Trophoblast cell (in vitro differentiated cells and primary cell): ENCODE results near the gene PNMA8B. TPM values are rescaled to one million over a fixed set of nuclear protein-coding genes. Genes with fewer than 3 reads are reported as not detected.

ENCODE experiments used
- DNase-seq, 2 donors: peaks; one replicate each; pipeline ENCODE4 v3.0.0-alpha.2; 2016
- H2AFZ ChIP-seq: 2 replicates; pipeline ENCODE4 v1.6.1; 2013; ENCODE audit warnings: low read length, moderate library complexity, mild to moderate bottlenecking; ENCODE audit not compliant: insufficient read depth, poor library complexity
- H2AK5ac ChIP-seq: 2 replicates; pipeline ENCODE4 v1.6.1; 2013; ENCODE audit warnings: mild to moderate bottlenecking, low read length
- H2BK120ac ChIP-seq: 2 replicates; pipeline ENCODE4 v1.6.1; 2013; ENCODE audit warnings: low read length, mild to moderate bottlenecking, moderate library complexity; ENCODE audit not compliant: insufficient read depth, poor library complexity
- H2BK12ac ChIP-seq: 2 replicates; pipeline ENCODE4 v1.6.1; 2013; ENCODE audit warnings: mild to moderate bottlenecking, low read length, moderate library complexity
- H2BK5ac ChIP-seq: 2 replicates; pipeline ENCODE4 v1.6.1; 2013; ENCODE audit warnings: low read length, low read depth, moderate library complexity, mild to moderate bottlenecking; ENCODE audit not compliant: poor library complexity
- H3K14ac ChIP-seq: 2 replicates; pipeline ENCODE4 v1.6.1; 2013; ENCODE audit warnings: mild to moderate bottlenecking, low read length
- H3K18ac ChIP-seq: 2 replicates; pipeline ENCODE4 v1.6.1; 2013; ENCODE audit warnings: mild to moderate bottlenecking, low read length
- H3K23ac ChIP-seq: 2 replicates; pipeline ENCODE4 v1.6.1; 2013; ENCODE audit warnings: low read length
- H3K27ac ChIP-seq: 2 replicates; pipeline ENCODE4 v1.5.1; 2013; ENCODE audit warnings: low read depth, mild to moderate bottlenecking, inconsistent platforms, low read length, moderate library complexity
- H3K27me3 ChIP-seq: 2 replicates; pipeline ENCODE4 v1.6.1; 2013; ENCODE audit warnings: inconsistent platforms, mild to moderate bottlenecking, low read length, moderate library complexity; ENCODE audit not compliant: insufficient read depth
- H3K36me3 ChIP-seq, 2 experiments: 1 replicate in 1 of 2; 2 replicates in 1 of 2; pipeline ENCODE4 v1.6.1; 2013; ENCODE audit warnings: low read length in 2 of 2, mild to moderate bottlenecking in 2 of 2, moderate library complexity in 1 of 2; ENCODE audit not compliant: insufficient read depth in 2 of 2, control insufficient read depth in 1 of 2
- H3K4ac ChIP-seq: 2 replicates; pipeline ENCODE4 v1.6.1; 2013; ENCODE audit warnings: low read depth, mild to moderate bottlenecking, low read length, moderate library complexity
- H3K4me1 ChIP-seq, 2 experiments: 1 replicate in 1 of 2; 2 replicates in 1 of 2; pipeline ENCODE4 v1.6.1; 2013; ENCODE audit warnings: low read length in 2 of 2, mild to moderate bottlenecking in 2 of 2, moderate library complexity in 1 of 2; ENCODE audit not compliant: insufficient read depth in 2 of 2, control insufficient read depth in 1 of 2
- H3K4me2 ChIP-seq: 2 replicates; pipeline ENCODE4 v1.6.1; 2013; ENCODE audit warnings: inconsistent platforms, mild to moderate bottlenecking, low read length, moderate library complexity
- H3K4me3 ChIP-seq: 2 replicates; pipeline ENCODE4 v1.5.1; 2013; ENCODE audit warnings: mild to moderate bottlenecking, low read depth, low read length, inconsistent platforms
- H3K79me1 ChIP-seq: one replicate; pipeline ENCODE4 v1.6.1; 2013; ENCODE audit warnings: low read length
- H3K79me2 ChIP-seq: 2 replicates; pipeline ENCODE4 v1.6.1; 2013; ENCODE audit warnings: low read length, mild to moderate bottlenecking; ENCODE audit not compliant: control insufficient read depth, insufficient read depth, poor library complexity
- H3K9ac ChIP-seq: 2 replicates; pipeline ENCODE4 v1.6.1; 2013; ENCODE audit warnings: mild to moderate bottlenecking, low read length
- H3K9me3 ChIP-seq: 2 replicates; pipeline ENCODE4 v1.6.1; 2013; ENCODE audit warnings: low read depth, mild to moderate bottlenecking, control low read depth, inconsistent platforms, low read length; ENCODE audit not compliant: insufficient read depth
- H4K12ac ChIP-seq: 2 replicates; pipeline ENCODE4 v1.6.1; 2013; ENCODE audit warnings: low read depth, mild to moderate bottlenecking, low read length, moderate library complexity
- H4K8ac ChIP-seq: 2 replicates; pipeline ENCODE4 v1.6.1; 2013; ENCODE audit warnings: low read depth, mild to moderate bottlenecking, low read length, moderate library complexity
- H4K91ac ChIP-seq: one replicate; pipeline ENCODE4 v1.6.1; 2013; ENCODE audit warnings: low read depth, mild to moderate bottlenecking, low read length, moderate library complexity
- WGBS: extraction: QIAGEN DNeasy Blood & Tissue Kit; methylation state at CpG from one replicate; pipeline ENCODE4 v1.1.7; 2013; ENCODE audit warnings: missing lambda C conversion rate; ENCODE audit not compliant: insufficient read length, insufficient coverage; ENCODE audit errors: extremely low coverage; 5-methylcytosine and 5-hydroxymethylcytosine counted together
- polyA plus RNA-seq: library from polyadenylated mRNA; stranded (reverse); fragments of 200-250 nt; gene quantifications from 2 replicates; pipeline ENCODE4 v1.2.3, GENCODE V29; 2013

Gene PNMA8B
- polyA plus RNA-seq: 0.31 and 0.35 TPM in 2 replicates

DNA sequence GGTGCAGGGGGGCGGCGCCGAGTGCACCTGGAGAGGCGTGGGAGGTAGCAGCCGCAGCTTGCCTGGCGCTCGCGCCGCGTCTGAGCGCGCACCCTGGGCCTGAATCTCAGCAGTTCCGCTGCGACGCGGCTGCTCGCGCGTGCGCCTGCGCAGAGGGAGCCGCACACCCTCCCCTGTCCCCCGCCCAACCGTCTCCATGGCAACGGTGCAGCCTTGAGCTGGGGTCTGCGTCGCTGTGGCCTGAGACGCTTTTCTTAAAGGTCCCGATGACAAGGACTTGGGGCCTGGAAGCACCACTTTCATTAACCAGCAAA is at the start of gene PNMA8B:
PNMA8B (minus strand) TSS at position 82 of the 314 bp plus-strand sequence. CDS start 402 bp downstream, outside the sequence.
- no peak within 1 kb of the TSS for H2BK120ac ChIP-seq
- no peak within 1 kb of the TSS for H3K9ac ChIP-seq
- no peak within 1 kb of the TSS for H2BK12ac ChIP-seq
- peaks cover 13% of the 10 kb centered on the region for H3K9me3 ChIP-seq
- peak within 1 kb of the TSS; percentile 51 for H2AFZ ChIP-seq
- no peaks in the 10 kb centered on the region for H3K79me2 ChIP-seq
- no peak within 1 kb of the TSS for H3K18ac ChIP-seq
- H3K4ac ChIP-seq: no peak within 1 kb of the TSS
- no peak within 1 kb of the TSS for H4K12ac ChIP-seq
- no peak within 1 kb of the TSS for H2AK5ac ChIP-seq
- no peak within 1 kb of the TSS for H3K23ac ChIP-seq
- no peaks in the 10 kb centered on the region for H3K79me1 ChIP-seq
- no peaks in the 10 kb centered on the region for H3K36me3 ChIP-seq
- peak within 1 kb of the TSS; percentile 55 for H3K4me3 ChIP-seq
- WGBS: no CpG with 5 or more reads among the region's 29 CpGs
- peak within 1 kb of the TSS; percentile 83 for H3K4me2 ChIP-seq
- H2BK5ac ChIP-seq: no peak within 1 kb of the TSS
- H3K14ac ChIP-seq: peak within 1 kb of the TSS; percentile 26
- H3K4me1 ChIP-seq: peaks cover 7 to 26% of the 10 kb centered on the region in 2 experiments
- DNase-seq: no peak
- peak within 1 kb of the TSS; percentile 76 for H4K8ac ChIP-seq
- H3K27me3 ChIP-seq: peaks cover 35% of the 10 kb centered on the region
- no peak within 1 kb of the TSS for H4K91ac ChIP-seq
- no peak within 1 kb of the TSS for H3K27ac ChIP-seq

GRCh38 chr19:46544651-46545050 is 49.0 kb upstream of the PNMA8B start:
- Histone ChIP-seq H3K4me1 (no peaks in the 10 kb centered on the region), H3K18ac (no peak overlapping the region), H3K9me3 (no peaks in the 10 kb centered on the region), H3K27ac (no peak overlapping the region), H2AK5ac (no peak overlapping the region), H3K4me2 (no peak overlapping the region), H3K9ac (no peak overlapping the region), H3K36me3 (no peaks in the 10 kb centered on the region), H3K79me2 (no peaks in the 10 kb centered on the region), H3K27me3 (no peaks in the 10 kb centered on the region), H3K14ac (no peak overlapping the region), H2BK120ac (no peak overlapping the region), H4K8ac (no peak overlapping the region), H4K12ac (no peak overlapping the region), H2BK5ac (no peak overlapping the region), H3K79me1 (peaks cover 3% of the 10 kb centered on the region), H2BK12ac (no peak overlapping the region), H3K4me3 (no peak overlapping the region), H3K4ac (no peak overlapping the region), H4K91ac (no peak overlapping the region), H3K23ac (no peak overlapping the region), H2AFZ (no peak overlapping the region)
- DNase-seq: no peak
- no CpG with 5 or more reads among the region's 5 CpGs for WGBS

DNA sequence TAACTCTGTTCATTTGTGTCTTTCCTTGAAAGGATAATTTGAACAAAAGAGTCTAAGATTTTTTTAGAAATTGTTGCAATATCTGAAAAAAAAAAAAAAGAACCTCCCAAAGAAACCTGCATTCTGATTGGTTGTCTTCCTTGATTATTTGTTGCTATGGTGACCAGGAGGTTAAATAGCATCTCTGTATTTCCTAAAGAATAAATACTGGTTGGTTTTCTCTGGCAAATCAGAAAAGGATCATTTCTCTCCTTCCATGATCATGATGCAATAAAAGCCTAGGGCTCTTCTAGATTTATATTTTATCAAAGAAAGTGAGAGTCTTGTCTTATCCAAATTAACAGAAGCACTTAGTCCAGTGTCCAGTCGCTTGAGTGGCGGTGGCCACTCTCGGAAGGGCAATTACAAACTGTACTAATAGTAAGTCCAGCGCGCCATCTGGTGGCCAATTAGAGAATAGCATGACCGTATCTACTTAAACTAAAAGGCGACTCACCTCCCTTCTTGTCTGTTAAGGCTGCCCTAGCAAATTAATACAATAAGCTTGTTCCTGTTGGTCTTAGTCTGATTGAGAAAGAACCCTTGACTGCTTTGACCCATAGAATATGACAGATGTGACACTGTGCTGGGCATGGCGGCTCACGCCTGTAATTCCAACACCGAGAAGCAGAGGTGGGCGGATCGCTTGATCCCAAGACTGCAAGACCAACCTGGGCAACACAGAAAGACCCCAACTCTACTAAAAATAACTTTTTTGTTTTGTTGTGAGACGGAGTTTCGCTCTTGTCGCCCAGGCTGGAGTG is 47.0 kb upstream of the PNMA8B start:
- Histone ChIP-seq H4K12ac (no peak overlapping the region), H3K18ac (no peak overlapping the region), H3K14ac (no peak overlapping the region), H2BK12ac (no peak overlapping the region), H3K4me2 (no peak overlapping the region), H3K4me3 (no peak overlapping the region), H2BK5ac (no peak overlapping the region), H4K8ac (no peak overlapping the region), H4K91ac (no peak overlapping the region), H3K23ac (no peak overlapping the region), H3K36me3 (no peaks in the 10 kb centered on the region), H2AFZ (no peak overlapping the region), H2AK5ac (no peak overlapping the region), H2BK120ac (no peak overlapping the region), H3K4ac (no peak overlapping the region), H3K27ac (no peak overlapping the region), H3K9ac (no peak overlapping the region), H3K4me1 (no peaks in the 10 kb centered on the region), H3K9me3 (no peaks in the 10 kb centered on the region), H3K27me3 (no peaks in the 10 kb centered on the region), H3K79me2 (no peaks in the 10 kb centered on the region), H3K79me1 (peaks cover 3% of the 10 kb centered on the region)
- peak; percentile 96 to 100 for DNase-seq
- WGBS: no CpG with 5 or more reads among the region's 15 CpGs

DNA sequence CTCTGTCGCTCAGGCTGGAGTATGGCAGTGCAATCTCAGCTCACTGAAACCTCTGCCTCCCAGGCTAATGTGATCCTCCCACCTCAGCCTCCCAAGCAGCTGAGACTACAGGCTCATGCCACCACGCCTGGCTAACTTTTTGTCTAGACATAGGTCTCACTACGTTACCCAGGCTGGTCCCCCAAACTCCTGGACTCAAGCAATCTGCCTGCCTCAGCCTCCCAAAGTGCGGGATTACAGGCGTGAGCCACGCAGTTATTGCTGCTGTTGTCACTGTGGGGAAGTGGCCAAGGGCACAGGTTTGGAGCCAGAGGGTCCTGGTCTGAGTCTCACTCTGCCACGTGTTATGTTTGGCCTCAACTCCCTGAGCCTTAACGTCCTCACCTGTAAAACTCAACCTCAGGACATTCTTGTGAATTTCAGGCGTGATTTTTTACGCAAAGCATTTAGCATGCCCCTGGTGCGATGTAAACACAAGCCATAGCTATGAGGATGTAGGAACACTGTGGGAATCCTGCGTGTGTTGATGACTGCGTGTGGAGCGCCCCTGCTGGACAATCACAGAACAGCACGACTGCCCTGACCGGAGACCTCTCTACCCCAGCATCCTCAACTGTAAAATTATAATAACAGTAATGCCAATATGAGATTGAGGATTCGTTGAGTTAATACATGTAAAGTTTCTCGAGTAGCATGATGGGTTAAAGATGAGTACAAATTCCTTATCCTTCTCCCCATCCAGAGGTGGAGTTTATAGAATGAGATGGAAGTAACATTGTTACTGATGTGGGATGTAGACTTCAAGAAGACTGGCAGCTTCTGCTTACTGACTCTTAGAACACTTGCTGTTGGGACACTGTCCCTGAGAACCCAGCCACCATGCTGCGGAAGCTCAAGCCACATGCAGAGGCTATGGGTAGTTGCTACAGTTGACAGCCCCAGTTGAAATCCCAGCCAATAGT is 41.8 kb upstream of the PNMA8B start:
- H3K4me3 ChIP-seq: no peak overlapping the region
- H3K9ac ChIP-seq: no peak overlapping the region
- no CpG with 5 or more reads among the region's 19 CpGs for WGBS

More for the DNA sequence above, 41.8 kb upstream of the PNMA8B start:
- Histone ChIP-seq H3K23ac (no peak overlapping the region), H3K79me2 (no peaks in the 10 kb centered on the region), H2AFZ (no peak overlapping the region), H3K4me1 (no peaks in the 10 kb centered on the region), H3K18ac (no peak overlapping the region), H2BK5ac (no peak overlapping the region), H3K4me2 (no peak overlapping the region), H4K8ac (no peak overlapping the region), H3K9me3 (no peaks in the 10 kb centered on the region), H3K4ac (no peak overlapping the region), H4K91ac (no peak overlapping the region), H4K12ac (no peak overlapping the region), H3K36me3 (no peaks in the 10 kb centered on the region), H3K14ac (no peak overlapping the region), H3K79me1 (no peaks in the 10 kb centered on the region), H3K27ac (no peak overlapping the region), H3K27me3 (no peaks in the 10 kb centered on the region), H2BK12ac (no peak overlapping the region), H2AK5ac (no peak overlapping the region), H2BK120ac (no peak overlapping the region)
- DNase-seq: peak; percentile 38 to 73
